ENCODE data around the gene MEIS3. TPM values are rescaled to one million over a fixed set of nuclear protein-coding genes. Genes with fewer than 3 reads are reported as not detected.

MEIS3 gene
- polyA plus RNA-seq, 2 of the 4 experiments (the other 2 are of a cell fraction), result 16.5 to 27.1 TPM

- POLR2A ChIA-PET, result no interaction called here
- Histone ChIP-seq H3K4me1 (no peaks in the 10 kb centered on the region), H3K27ac (no peak overlapping the region), H3K4me3 (no peak overlapping the region), H3K4me2 (no peak overlapping the region), H3K9me3 (no peaks in the 10 kb centered on the region)
- 81% methylated on average over 46 of the region's 47 CpGs for WGBS (ENCODE audit: missing lambda C conversion rate)
- DNase-seq (ENCODE audit: low read depth in 1 of 2, low spot score in 1 of 2) (no peak), ATAC-seq (peak; percentile 31 to 50; a peak in 5 of 6 replicates), FAIRE-seq (no peak)
- TF ChIP-seq CEBPB (IDR thresholded peaks at IDR 0.05), result no peak
- peak; percentile 83 for TF ChIP-seq REST (IDR thresholded peaks at IDR 0.05)
- no peak for TF ChIP-seq CHD4 (IDR thresholded peaks at IDR 0.05; ENCODE audit: borderline replicate concordance)
- no peak for TF ChIP-seq CTCF (IDR thresholded peaks at IDR 0.05)
- no peak for TF ChIP-seq FOXS1 (CRISPR knock-in tag; IDR thresholded peaks at IDR 0.05)
- no peak for TF ChIP-seq EP300 (IDR thresholded peaks at IDR 0.05)
- CTCF ChIA-PET, result no interaction called here
Observed at GRCh38 chr19:47406711-47407416, 12.5 kb downstream of the MEIS3 start.

GRCh38 chr19:47405854-47406417, 13.4 kb downstream of the MEIS3 start:
- TF ChIP-seq PHF8 (IDR thresholded peaks at IDR 0.05; ENCODE audit: borderline replicate concordance, low read depth) (no peak), POLR2A (IDR thresholded peaks at IDR 0.05; ENCODE audit: low read length) (no peak), EHMT2 (IDR thresholded peaks at IDR 0.05; ENCODE audit: low read depth) (no peak), MAZ (IDR thresholded peaks at IDR 0.05; ENCODE audit: borderline replicate concordance, low read depth, low read length) (no peak), NR3C1 (IDR thresholded peaks at IDR 0.05) (no peak), USF2 (IDR thresholded peaks at IDR 0.05) (no peak), SREBF2 (IDR thresholded peaks at IDR 0.05) (no peak), RARB (CRISPR knock-in tag; IDR thresholded peaks at IDR 0.05) (no peak), FOSL2 (IDR thresholded peaks at IDR 0.05) (no peak), FOSL2 (CRISPR knock-in tag; IDR thresholded peaks at IDR 0.05) (no peak), ZSCAN20 (CRISPR knock-in tag; IDR thresholded peaks at IDR 0.05) (no peak), RAD21 (conservative IDR thresholded peaks at IDR 0.05 in 1 of 2, IDR thresholded peaks at IDR 0.05 in 1 of 2) (no peak), POLR2AphosphoS2 (conservative IDR thresholded peaks at IDR 0.05; ENCODE audit: low read length) (no peak), EP300 (IDR thresholded peaks at IDR 0.05) (no peak), ZNF302 (CRISPR knock-in tag; IDR thresholded peaks at IDR 0.05) (no peak), HOXA7 (CRISPR knock-in tag; IDR thresholded peaks at IDR 0.05) (no peak), RCOR1 (IDR thresholded peaks at IDR 0.05; ENCODE audit: low read depth, low read length) (no peak), TFCP2L1 (CRISPR knock-in tag; IDR thresholded peaks at IDR 0.05) (no peak), MYC (IDR thresholded peaks at IDR 0.05; ENCODE audit: borderline replicate concordance, low read length) (no peak)
- ChIA-PET POLR2A (no interaction called here), CTCF (interaction anchor here (1.8 kb wide), 1 partner anchor 14 kb away, joined by 6 read pairs; no protein-coding TSS in a partner anchor)
- DNase-seq (ENCODE audit: low read depth in 1 of 2, low spot score in 1 of 2) (no peak), ATAC-seq (no peak), FAIRE-seq (no peak)
- no peak overlapping the region for H3K27ac ChIP-seq
- H3K4me2 ChIP-seq, result no peak overlapping the region
- no peaks in the 10 kb centered on the region for H3K9me3 ChIP-seq
- WGBS (ENCODE audit: missing lambda C conversion rate), result 90% methylated on average over 5 of the region's 5 CpGs
- H3K4me3 ChIP-seq, result no peak overlapping the region
- no peaks in the 10 kb centered on the region for H3K4me1 ChIP-seq
